ENCODE measurements around the gene PKD2L2.
"Not testable (repeated sequence)": the region's sequence is repeated elsewhere in the genome, so short reads cannot be mapped to it uniquely, and the experiment has no call there.

Gene PKD2L2

DNA sequence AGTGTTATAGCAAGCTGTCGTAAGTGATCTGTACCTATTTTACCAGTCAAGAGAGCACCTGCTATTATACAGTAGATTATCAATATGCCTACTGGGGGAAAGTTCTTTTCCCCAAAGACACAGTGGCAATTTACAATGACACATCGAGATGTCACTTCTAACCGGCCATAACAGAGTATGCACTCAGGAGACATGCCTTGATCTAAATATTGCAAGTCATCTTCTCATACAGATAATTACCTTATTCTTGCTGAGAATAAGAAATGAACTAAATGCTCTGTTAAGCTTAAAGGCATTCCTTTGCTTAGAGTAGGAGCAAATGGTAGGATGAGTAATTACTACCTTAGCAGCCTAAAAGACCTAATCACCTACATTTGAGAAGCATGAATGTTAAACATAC, 71.6 kb downstream of the PKD2L2 start:
- DNase-seq, result no peak
- Histone ChIP-seq H3K23ac (ENCODE audit: low read length) (no peak overlapping the region), H3K27me3 (ENCODE audit: insufficient read depth, low read length, poor library complexity) (no peaks in the 10 kb centered on the region), H2BK15ac (replicated peaks; ENCODE audit: low read depth) (no peak overlapping the region), H3K4me2 (ENCODE audit: low read length) (no peak overlapping the region), H2BK120ac (ENCODE audit: low read depth, low read length) (no peak overlapping the region), H2AK5ac (ENCODE audit: low read length) (no peak overlapping the region), H3K18ac (ENCODE audit: low read length) (no peak overlapping the region), H4K5ac (ENCODE audit: low read length) (no peak overlapping the region), H3K4me1 (ENCODE audit: control insufficient read depth, low read depth, low read length) (no peaks in the 10 kb centered on the region), H3K36me3 (ENCODE audit: control insufficient read depth, insufficient read depth, low read length) (no peaks in the 10 kb centered on the region), H4K8ac (ENCODE audit: low read depth, low read length) (no peak overlapping the region), H3K9ac (ENCODE audit: low read length) (no peak overlapping the region), H3K79me2 (ENCODE audit: control insufficient read depth, insufficient read depth, low read length) (no peaks in the 10 kb centered on the region), H2BK5ac (ENCODE audit: low read length) (no peak overlapping the region), H3K56ac (ENCODE audit: low read length) (no peak overlapping the region), H3K27ac (ENCODE audit: low read depth, low read length) (no peak overlapping the region), H3K4me3 (ENCODE audit: low read length) (no peak overlapping the region), H3K79me1 (ENCODE audit: low read length) (no peaks in the 10 kb centered on the region), H3K4ac (ENCODE audit: low read depth, low read length) (no peak overlapping the region)
- no CpG with 5 or more reads among the region's 3 CpGs for WGBS (ENCODE audit: extremely low coverage, insufficient coverage, low lambda C conversion rate)

DNA sequence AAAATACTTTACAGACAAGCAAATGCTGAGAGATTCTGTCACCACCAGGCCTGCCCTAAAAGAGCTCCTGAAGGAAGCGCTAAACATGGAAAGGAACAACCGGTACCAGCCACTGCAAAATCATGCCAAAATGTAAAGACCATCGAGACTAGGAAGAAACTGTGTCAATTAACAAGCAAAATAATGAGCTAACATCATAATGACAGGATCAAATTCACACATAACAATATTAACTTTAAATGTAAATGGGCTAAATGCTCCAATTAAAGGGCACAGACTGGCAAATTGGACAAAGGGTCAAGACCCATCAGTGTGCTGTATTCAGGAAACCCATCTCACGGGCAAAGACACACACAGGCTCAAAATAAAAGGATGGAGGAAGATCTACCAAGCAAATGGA, 81.1 kb downstream of the PKD2L2 start:
- not testable (repeated sequence) for H2BK5ac ChIP-seq (ENCODE audit: low read length); H3K4ac ChIP-seq (ENCODE audit: low read depth, low read length); H3K27me3 ChIP-seq (ENCODE audit: insufficient read depth, low read length, poor library complexity); H3K18ac ChIP-seq (ENCODE audit: low read length); H3K27ac ChIP-seq (ENCODE audit: low read depth, low read length); H3K36me3 ChIP-seq (ENCODE audit: control insufficient read depth, insufficient read depth, low read length); H4K8ac ChIP-seq (ENCODE audit: low read depth, low read length); H3K56ac ChIP-seq (ENCODE audit: low read length); H2BK120ac ChIP-seq (ENCODE audit: low read depth, low read length); H3K4me3 ChIP-seq (ENCODE audit: low read length); H3K79me2 ChIP-seq (ENCODE audit: control insufficient read depth, insufficient read depth, low read length); H4K5ac ChIP-seq (ENCODE audit: low read length); H3K79me1 ChIP-seq (ENCODE audit: low read length); H3K23ac ChIP-seq (ENCODE audit: low read length); DNase-seq; H3K4me1 ChIP-seq (ENCODE audit: control insufficient read depth, low read depth, low read length); H3K9ac ChIP-seq (ENCODE audit: low read length); H3K4me2 ChIP-seq (ENCODE audit: low read length); H2AK5ac ChIP-seq (ENCODE audit: low read length); H2BK15ac ChIP-seq (replicated peaks; ENCODE audit: low read depth)
- WGBS (ENCODE audit: extremely low coverage, insufficient coverage, low lambda C conversion rate), result no CpG with 5 or more reads among the region's 4 CpGs

DNA sequence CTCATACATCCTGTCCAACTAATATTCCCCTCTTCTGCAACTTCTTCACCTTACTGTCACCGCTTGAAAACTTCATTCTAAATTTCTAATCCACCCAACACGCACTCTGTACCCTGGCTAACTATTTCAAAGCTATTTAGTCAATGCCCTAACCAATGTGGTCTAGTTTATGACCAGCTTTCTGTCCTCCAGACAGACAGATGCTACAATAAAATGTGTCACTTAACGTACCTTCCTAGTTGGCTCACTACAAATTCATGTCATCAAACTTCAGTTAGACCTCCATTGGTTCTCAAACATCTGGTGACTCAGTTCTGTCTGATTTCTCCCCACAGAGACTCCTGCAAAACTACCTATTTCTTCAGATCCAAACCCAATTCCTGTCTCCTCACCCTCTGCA, 86.0 kb downstream of the PKD2L2 start:
- Histone ChIP-seq H3K79me1 (ENCODE audit: low read length) (no peaks in the 10 kb centered on the region), H4K8ac (ENCODE audit: low read depth, low read length) (no peak overlapping the region), H3K23ac (ENCODE audit: low read length) (no peak overlapping the region), H3K27me3 (ENCODE audit: insufficient read depth, low read length, poor library complexity) (no peaks in the 10 kb centered on the region), H3K79me2 (ENCODE audit: control insufficient read depth, insufficient read depth, low read length) (no peaks in the 10 kb centered on the region), H3K4me3 (ENCODE audit: low read length) (no peak overlapping the region), H3K56ac (ENCODE audit: low read length) (no peak overlapping the region), H3K4ac (ENCODE audit: low read depth, low read length) (no peak overlapping the region), H2BK5ac (ENCODE audit: low read length) (no peak overlapping the region), H3K4me2 (ENCODE audit: low read length) (no peak overlapping the region), H3K36me3 (ENCODE audit: control insufficient read depth, insufficient read depth, low read length) (peaks cover 1% of the 10 kb centered on the region), H3K4me1 (ENCODE audit: control insufficient read depth, low read depth, low read length) (no peaks in the 10 kb centered on the region), H3K18ac (ENCODE audit: low read length) (no peak overlapping the region), H3K9ac (ENCODE audit: low read length) (no peak overlapping the region), H2AK5ac (ENCODE audit: low read length) (no peak overlapping the region), H2BK15ac (replicated peaks; ENCODE audit: low read depth) (no peak overlapping the region), H3K27ac (ENCODE audit: low read depth, low read length) (no peak overlapping the region), H2BK120ac (ENCODE audit: low read depth, low read length) (no peak overlapping the region), H4K5ac (ENCODE audit: low read length) (no peak overlapping the region)
- 100% methylated on average over 2 of the region's 3 CpGs for WGBS (ENCODE audit: extremely low coverage, insufficient coverage, low lambda C conversion rate)
- DNase-seq, result no peak

DNA sequence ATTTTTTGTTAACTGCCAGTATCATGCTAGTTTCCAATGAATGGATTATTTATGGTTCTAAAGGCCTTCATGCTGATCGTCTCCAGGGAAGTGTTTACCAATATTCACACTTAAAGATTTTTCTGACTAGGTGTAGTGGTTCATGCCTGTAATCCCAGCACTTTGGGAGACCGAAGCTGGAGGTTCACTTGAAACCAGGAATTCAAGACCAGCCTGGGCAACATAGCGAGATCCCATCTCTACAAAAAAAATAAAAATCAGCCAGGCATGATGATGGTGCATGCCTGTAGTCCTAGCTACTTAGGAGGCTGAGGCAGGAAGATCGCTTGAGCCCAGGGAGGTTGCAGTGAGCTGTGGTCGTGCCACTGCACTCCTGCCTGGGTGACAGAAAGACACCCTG, 100.2 kb downstream of the PKD2L2 start:
- Histone ChIP-seq H2BK5ac (ENCODE audit: low read length) (no peak overlapping the region), H3K4me2 (ENCODE audit: low read length) (no peak overlapping the region), H3K4me3 (ENCODE audit: low read length) (no peak overlapping the region), H2AK5ac (ENCODE audit: low read length) (no peak overlapping the region), H3K79me1 (ENCODE audit: low read length) (no peaks in the 10 kb centered on the region), H3K36me3 (ENCODE audit: control insufficient read depth, insufficient read depth, low read length) (no peaks in the 10 kb centered on the region), H3K56ac (ENCODE audit: low read length) (no peak overlapping the region), H3K79me2 (ENCODE audit: control insufficient read depth, insufficient read depth, low read length) (no peaks in the 10 kb centered on the region), H3K4me1 (ENCODE audit: control insufficient read depth, low read depth, low read length) (no peaks in the 10 kb centered on the region), H3K23ac (ENCODE audit: low read length) (no peak overlapping the region), H3K18ac (ENCODE audit: low read length) (no peak overlapping the region), H2BK120ac (ENCODE audit: low read depth, low read length) (no peak overlapping the region), H3K27ac (ENCODE audit: low read depth, low read length) (no peak overlapping the region), H3K4ac (ENCODE audit: low read depth, low read length) (no peak overlapping the region), H4K5ac (ENCODE audit: low read length) (no peak overlapping the region), H2BK15ac (replicated peaks; ENCODE audit: low read depth) (no peak overlapping the region), H3K27me3 (ENCODE audit: insufficient read depth, low read length, poor library complexity) (no peaks in the 10 kb centered on the region), H3K9ac (ENCODE audit: low read length) (no peak overlapping the region), H4K8ac (ENCODE audit: low read depth, low read length) (no peak overlapping the region)
- no CpG with 5 or more reads among the region's 5 CpGs for WGBS (ENCODE audit: extremely low coverage, insufficient coverage, low lambda C conversion rate)
- no peak for DNase-seq

All from mesendoderm (in vitro differentiated cells).